Erythroblast (primary cell): ENCODE measurements around the gene ZNF260.

Source experiments
- GATA1 ChIP-seq: IDR thresholded peaks from 2 replicates; pipeline ENCODE4 v1.6.1; 2011; ENCODE audit warnings: low read depth, mild to moderate bottlenecking, control low read depth, low read length, moderate library complexity
- POLR2A ChIP-seq: IDR thresholded peaks from 2 replicates; pipeline ENCODE4 v1.6.1; 2011; ENCODE audit warnings: mild to moderate bottlenecking, low read length

GRCh38 chr19:36547001-36547732 lies 19.1 kb upstream of the ZNF260 start:
- TF ChIP-seq POLR2A (no peak), GATA1 (no peak)
